Measurements from ENCODE around the gene C1QTNF8.
A peak's percentile ranks its signal among the peaks of the same experiment; 100 is the strongest.

Gene C1QTNF8

GRCh38 chr16:1126586-1126985, 30.5 kb upstream of the C1QTNF8 start:
- no peak for DNase-seq

GRCh38 chr16:1126044-1126443, 30.0 kb upstream of the C1QTNF8 start:
- DNase-seq = no peak

GRCh38 chr16:1125471-1125870, 29.4 kb upstream of the C1QTNF8 start:
- DNase-seq = peak; percentile 73

- no peak for DNase-seq
Observed at GRCh38 chr16:1124795-1125194, 28.8 kb upstream of the C1QTNF8 start.

GRCh38 chr16:1124291-1124690, 28.2 kb upstream of the C1QTNF8 start:
- no peak for DNase-seq

- no peak for DNase-seq
Observed at GRCh38 chr16:1123525-1124230, 27.6 kb upstream of the C1QTNF8 start.

- DNase-seq = no peak
Observed at GRCh38 chr16:1122398-1122765, 26.3 kb upstream of the C1QTNF8 start.

GRCh38 chr16:1121601-1122397, 25.8 kb upstream of the C1QTNF8 start:
- no peak for DNase-seq

GRCh38 chr16:1121009-1121408, 25.0 kb upstream of the C1QTNF8 start:
- no peak for DNase-seq

GRCh38 chr16:1120577-1120941, 24.5 kb upstream of the C1QTNF8 start:
- no peak for DNase-seq

GRCh38 chr16:1119766-1120576, 23.9 kb upstream of the C1QTNF8 start:
- DNase-seq = no peak

GRCh38 chr16:1119129-1119528, 23.1 kb upstream of the C1QTNF8 start:
- DNase-seq = no peak

- no peak for DNase-seq
Observed at GRCh38 chr16:1117926-1118325, 21.9 kb upstream of the C1QTNF8 start.

GRCh38 chr16:1117176-1117900, 21.3 kb upstream of the C1QTNF8 start:
- DNase-seq = no peak

- DNase-seq = no peak
Observed at GRCh38 chr16:1116693-1117077, 20.6 kb upstream of the C1QTNF8 start.

- DNase-seq = no peak
Observed at GRCh38 chr16:1113889-1114526, 18.0 kb upstream of the C1QTNF8 start.

- DNase-seq = no peak
Observed at GRCh38 chr16:1113489-1113888, 17.4 kb upstream of the C1QTNF8 start.

GRCh38 chr16:1112506-1113184, 16.6 kb upstream of the C1QTNF8 start:
- no peak for DNase-seq

- DNase-seq = no peak
Observed at GRCh38 chr16:1109648-1110047, 13.6 kb upstream of the C1QTNF8 start.

- DNase-seq = no peak
Observed at GRCh38 chr16:1108299-1109252, 12.5 kb upstream of the C1QTNF8 start.

GRCh38 chr16:1107731-1108130, 11.7 kb upstream of the C1QTNF8 start:
- no peak for DNase-seq
